Gastrocnemius medialis (tissue), 4 donors: ENCODE measurements around the gene TAF1A.

Experiments used
- POLR2A ChIP-seq, 2 donors: fragments of 450-650 bp; IDR thresholded peaks; one replicate each; pipeline ENCODE4 v1.6.1; 2017; ENCODE audit warnings: antibody characterized with exemption in 2 of 2, mild to moderate bottlenecking in 2 of 2, moderate library complexity in 2 of 2
- TF ChIP-seq, protein P1 (sequence below), 5 experiments: fragments of 450-650 bp in 3 of 5; fragments of 200-600 bp in 2 of 5; sonication (generic) in 2 of 5; IDR thresholded peaks in 4 of 5; conservative IDR thresholded peaks in 1 of 5; 1 replicate in 4 of 5; 2 replicates in 1 of 5; pipeline ENCODE4 v1.5.1; 2016 to 2019; ENCODE audit warnings: antibody characterized with exemption in 5 of 5, mild to moderate bottlenecking in 3 of 5, moderate library complexity in 3 of 5

DNA sequence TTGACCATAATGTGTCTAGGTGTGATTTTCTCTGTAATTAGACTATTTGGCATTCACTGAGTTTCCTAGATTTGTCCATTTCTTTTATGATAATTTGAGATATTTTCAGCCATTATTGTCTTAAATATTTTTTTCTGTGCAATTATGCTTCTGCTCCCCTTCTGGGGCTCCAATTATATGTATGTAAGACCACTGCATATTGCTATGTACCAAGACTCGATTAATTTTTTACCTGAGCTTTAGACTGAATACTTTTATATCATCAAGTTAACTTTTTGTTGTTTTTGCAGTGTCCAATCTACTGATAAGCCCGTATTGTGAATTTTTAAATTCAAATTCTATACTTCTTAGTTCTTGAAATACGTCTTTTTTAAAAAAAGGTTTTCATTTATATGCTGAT, 5.1 kb upstream of the TAF1A start:
- TF ChIP-seq, protein P1, sequence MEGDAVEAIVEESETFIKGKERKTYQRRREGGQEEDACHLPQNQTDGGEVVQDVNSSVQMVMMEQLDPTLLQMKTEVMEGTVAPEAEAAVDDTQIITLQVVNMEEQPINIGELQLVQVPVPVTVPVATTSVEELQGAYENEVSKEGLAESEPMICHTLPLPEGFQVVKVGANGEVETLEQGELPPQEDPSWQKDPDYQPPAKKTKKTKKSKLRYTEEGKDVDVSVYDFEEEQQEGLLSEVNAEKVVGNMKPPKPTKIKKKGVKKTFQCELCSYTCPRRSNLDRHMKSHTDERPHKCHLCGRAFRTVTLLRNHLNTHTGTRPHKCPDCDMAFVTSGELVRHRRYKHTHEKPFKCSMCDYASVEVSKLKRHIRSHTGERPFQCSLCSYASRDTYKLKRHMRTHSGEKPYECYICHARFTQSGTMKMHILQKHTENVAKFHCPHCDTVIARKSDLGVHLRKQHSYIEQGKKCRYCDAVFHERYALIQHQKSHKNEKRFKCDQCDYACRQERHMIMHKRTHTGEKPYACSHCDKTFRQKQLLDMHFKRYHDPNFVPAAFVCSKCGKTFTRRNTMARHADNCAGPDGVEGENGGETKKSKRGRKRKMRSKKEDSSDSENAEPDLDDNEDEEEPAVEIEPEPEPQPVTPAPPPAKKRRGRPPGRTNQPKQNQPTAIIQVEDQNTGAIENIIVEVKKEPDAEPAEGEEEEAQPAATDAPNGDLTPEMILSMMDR (IDR thresholded peaks at IDR 0.05 in 4 of 5, conservative IDR thresholded peaks at IDR 0.05 in 1 of 5), result no peak
- TF ChIP-seq POLR2A (IDR thresholded peaks at IDR 0.05), result no peak
